ENCODE results near the gene PRKAR1A.
"Not testable (repeated sequence)": the region's sequence is repeated elsewhere in the genome, so short reads cannot be mapped to it uniquely, and the experiment has no call there.

The PRKAR1A gene

DNA sequence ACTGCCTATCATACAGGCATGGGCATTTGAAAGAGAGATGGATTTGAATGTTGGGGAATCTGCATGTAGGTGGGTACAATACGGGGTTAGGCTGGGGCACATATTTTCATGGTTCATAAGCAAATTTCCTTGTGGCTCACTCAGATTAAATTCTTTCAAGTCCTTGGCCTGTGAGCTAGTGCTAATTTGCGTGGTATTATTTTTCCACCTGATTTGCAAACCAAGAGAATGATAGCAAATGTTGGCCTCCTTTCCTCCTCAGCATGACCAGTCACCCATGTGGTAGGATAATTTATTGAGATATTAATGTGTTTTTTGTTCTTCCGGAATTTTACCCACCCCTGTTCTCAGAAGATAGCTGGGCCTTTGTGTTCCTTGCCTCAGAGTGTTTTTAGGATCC, 66.0 kb downstream of the PRKAR1A start:
- in situ Hi-C loops (cut with MboI; ENCODE audit: low sequenced_read_pairs) = no loop called here

GRCh38 chr17:68579194-68579927, 67.1 kb downstream of the PRKAR1A start:
- in situ Hi-C loops (cut with MboI; ENCODE audit: low sequenced_read_pairs) = no loop called here

DNA sequence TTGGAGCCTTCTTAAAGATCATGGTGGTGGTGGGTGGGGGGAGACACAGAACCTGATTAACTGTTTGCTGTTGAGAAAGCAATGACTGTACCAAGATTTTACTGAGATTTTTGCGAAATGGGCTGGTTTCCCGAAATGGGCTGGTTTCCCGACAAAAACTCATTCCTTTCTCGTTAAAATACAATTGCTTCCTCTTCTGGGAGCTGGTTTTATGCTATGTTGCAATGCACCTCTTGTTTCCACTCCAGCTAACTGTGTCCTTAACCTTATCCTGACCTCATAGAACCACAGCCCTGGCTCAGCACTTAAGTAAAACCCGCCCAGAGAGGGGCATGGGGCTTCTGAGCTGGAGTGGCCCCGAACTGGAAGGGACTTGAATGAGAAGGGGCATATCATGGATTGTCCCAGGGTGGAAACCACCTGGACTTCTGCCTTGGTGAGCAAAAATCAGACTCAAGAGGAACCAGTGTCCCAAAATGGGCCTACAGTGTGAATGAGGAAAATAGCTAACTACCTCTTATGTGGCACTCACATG, 68.1 kb downstream of the PRKAR1A start:
- in situ Hi-C loops (cut with MboI; ENCODE audit: low sequenced_read_pairs) = no loop called here

DNA sequence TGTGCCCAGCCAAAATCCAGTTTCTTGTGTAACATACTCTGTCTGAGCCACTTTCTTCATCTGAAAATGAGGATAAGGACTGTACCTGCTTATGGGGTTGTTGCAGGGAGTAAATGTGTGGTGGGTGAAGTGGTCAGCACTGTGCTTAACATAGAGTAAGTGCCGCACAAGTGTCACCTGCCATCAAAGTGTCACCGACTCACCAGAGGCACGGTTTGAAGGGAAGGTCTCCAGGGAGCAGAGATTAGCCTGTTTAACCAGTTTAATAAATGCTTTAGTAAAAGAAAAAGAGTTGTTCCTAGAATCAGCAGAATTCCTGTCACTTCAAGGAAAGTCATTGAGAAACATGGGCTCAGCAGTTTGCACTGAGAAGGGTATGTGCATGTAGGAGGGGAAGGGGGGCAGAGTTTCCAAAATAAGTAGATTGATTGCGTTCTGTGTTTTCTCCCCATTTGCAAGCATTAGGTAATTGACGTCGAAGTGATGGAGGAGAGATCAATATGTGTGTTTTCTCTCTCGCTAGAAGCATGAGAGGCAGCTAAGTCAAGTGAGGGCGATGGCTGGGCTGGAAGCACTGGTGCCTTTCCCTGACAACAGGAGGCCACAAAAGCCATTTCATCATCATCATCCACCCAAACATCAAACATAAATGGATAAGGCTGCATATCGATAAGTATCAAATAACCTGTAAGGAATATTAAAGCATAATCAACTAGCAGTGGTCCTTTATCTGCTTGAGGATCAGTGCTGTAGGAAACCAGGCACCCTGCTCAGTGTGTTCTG, 69.8 kb downstream of the PRKAR1A start:
- in situ Hi-C loops (cut with MboI; ENCODE audit: low sequenced_read_pairs) = no loop called here

- in situ Hi-C loops (cut with MboI; ENCODE audit: low sequenced_read_pairs) = not testable (repeated sequence)
These were observed 70.6 kb downstream of the PRKAR1A start for GRCh38 chr17:68582867-68583266.

DNA sequence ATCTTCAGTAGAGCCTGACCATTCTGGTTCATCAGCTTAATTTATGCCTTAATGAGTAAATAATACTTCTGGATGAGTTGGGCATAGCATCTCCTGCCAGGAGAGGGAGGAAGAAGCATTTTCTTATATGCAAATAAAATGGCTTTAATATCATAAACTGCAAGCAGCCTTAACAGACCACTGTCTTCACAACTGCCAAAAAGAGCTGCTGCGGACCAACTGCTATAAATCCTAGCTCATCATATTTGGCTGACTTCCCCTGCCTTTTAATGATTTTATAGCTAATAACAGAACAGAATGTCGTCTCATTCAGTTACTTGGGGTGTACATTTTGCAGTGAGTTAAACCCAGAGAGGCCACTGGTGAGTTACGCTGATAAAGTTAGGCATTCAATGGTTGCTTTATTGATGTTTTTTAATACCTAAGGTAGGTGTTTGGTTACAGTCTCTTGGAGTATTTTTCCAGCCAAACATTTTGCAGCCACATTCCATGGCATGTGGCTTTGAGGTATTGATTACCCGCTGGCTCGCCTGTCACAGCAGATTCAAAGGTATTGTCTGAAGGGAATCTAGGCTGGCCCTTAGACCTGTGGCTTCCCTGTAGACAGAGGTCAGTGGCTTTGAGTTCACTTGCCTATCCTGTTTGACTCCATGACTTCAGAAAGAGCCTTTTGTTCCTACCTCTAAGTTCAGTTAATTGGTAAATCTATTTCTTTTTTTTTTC, 72.5 kb downstream of the PRKAR1A start:
- in situ Hi-C loops (cut with MboI; ENCODE audit: low sequenced_read_pairs) = no loop called here

- in situ Hi-C loops (cut with MboI; ENCODE audit: low sequenced_read_pairs) = no loop called here
These were observed 73.4 kb downstream of the PRKAR1A start for GRCh38 chr17:68585643-68586042.

GRCh38 chr17:68587026-68587425, 74.8 kb downstream of the PRKAR1A start:
- in situ Hi-C loops (cut with MboI; ENCODE audit: low sequenced_read_pairs) = no loop called here

- in situ Hi-C loops (cut with MboI; ENCODE audit: low sequenced_read_pairs) = no loop called here
These were observed 75.6 kb downstream of the PRKAR1A start for GRCh38 chr17:68587847-68588246.

DNA sequence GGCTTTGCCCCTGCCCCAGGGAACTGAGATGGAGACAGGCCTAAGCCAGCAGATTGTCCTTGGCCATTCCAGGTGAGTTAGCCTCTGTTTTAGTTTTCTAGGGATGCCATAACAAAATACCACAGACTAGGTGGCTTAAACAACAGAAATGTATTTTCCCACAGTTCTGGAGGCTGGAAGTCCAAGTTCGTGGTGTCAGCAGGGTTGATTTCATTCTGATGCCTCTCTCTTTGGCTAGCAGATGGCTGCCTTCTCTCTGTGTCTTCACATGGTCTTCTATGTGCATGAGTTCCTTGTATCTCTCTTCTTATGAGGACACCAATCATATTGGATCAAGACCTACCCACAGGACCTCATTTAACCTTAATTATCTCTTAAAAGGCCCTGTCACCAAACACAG, 76.1 kb downstream of the PRKAR1A start:
- in situ Hi-C loops (cut with MboI; ENCODE audit: low sequenced_read_pairs) = no loop called here

GRCh38 chr17:68589086-68589485, 76.9 kb downstream of the PRKAR1A start:
- in situ Hi-C loops (cut with MboI; ENCODE audit: low sequenced_read_pairs) = no loop called here

DNA sequence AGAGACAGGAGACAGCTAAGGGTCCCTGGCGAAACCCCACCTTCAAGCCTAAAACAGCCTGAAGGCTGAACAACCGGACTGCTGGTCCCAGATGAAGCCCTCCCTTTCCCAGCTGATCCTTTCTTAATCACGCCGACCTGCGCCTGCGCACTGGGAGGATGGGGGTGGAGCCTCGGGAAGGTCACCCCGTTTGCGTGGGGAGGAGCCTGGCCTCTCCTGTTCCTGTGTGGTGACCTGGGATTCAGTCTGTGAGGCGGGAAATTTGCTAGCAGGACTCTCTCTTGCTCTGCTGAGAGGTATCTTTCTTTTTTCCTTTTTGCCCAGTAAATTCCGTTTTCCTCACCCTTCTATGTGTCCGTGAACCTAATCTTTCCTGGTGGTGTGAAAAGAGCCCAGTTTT, 79.4 kb downstream of the PRKAR1A start:
- in situ Hi-C loops (cut with MboI; ENCODE audit: low sequenced_read_pairs) = no loop called here

- in situ Hi-C loops (cut with MboI; ENCODE audit: low sequenced_read_pairs) = no loop called here
These were observed 79.8 kb downstream of the PRKAR1A start for GRCh38 chr17:68592009-68592408.

- in situ Hi-C loops (cut with MboI; ENCODE audit: low sequenced_read_pairs) = no loop called here
These were observed 80.7 kb downstream of the PRKAR1A start for GRCh38 chr17:68592682-68593641.

GRCh38 chr17:68594552-68594951, 82.3 kb downstream of the PRKAR1A start:
- in situ Hi-C loops (cut with MboI; ENCODE audit: low sequenced_read_pairs) = no loop called here

GRCh38 chr17:68595496-68595895, 83.3 kb downstream of the PRKAR1A start:
- in situ Hi-C loops (cut with MboI; ENCODE audit: low sequenced_read_pairs) = no loop called here

- in situ Hi-C loops (cut with MboI; ENCODE audit: low sequenced_read_pairs) = no loop called here
These were observed 83.8 kb downstream of the PRKAR1A start for GRCh38 chr17:68595986-68596385.

GRCh38 chr17:68596411-68596945, 84.2 kb downstream of the PRKAR1A start:
- in situ Hi-C loops (cut with MboI; ENCODE audit: low sequenced_read_pairs) = no loop called here

DNA sequence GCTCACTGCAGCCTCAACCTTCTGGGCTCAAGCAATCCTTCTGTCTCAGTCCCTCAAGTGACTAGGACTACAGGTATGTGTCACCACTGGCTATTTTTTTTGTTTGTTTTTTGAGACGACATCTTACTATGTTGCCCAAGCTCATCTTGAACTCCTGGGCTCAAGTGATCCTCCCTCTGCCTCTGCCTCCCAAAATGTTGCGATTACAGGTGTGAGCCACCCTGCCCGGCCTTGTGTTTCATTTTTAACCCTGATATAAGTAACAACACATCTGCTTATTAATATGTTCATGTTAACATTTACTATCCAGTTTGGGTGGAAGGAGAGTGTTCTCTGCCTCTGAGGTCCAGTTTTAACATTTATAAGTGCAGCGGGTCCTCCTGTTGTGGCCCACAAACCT, 85.8 kb downstream of the PRKAR1A start:
- in situ Hi-C loops (cut with MboI; ENCODE audit: low sequenced_read_pairs) = no loop called here

- in situ Hi-C loops (cut with MboI; ENCODE audit: low sequenced_read_pairs) = no loop called here
These were observed 86.3 kb downstream of the PRKAR1A start for GRCh38 chr17:68598545-68598961.
